Activated CD4-positive, alpha-beta T cell treated with anti-CD3 and anti-CD28 coated beads, Interleukin-2, amount 50 U/mL, for 4 hours (primary cell): ENCODE data around the gene CCDC70.

Experiments
- DNase-seq, 2 experiments: peaks; one replicate each; pipeline ENCODE4 v3.0.0-alpha.2; 2020

Gene CCDC70

DNA sequence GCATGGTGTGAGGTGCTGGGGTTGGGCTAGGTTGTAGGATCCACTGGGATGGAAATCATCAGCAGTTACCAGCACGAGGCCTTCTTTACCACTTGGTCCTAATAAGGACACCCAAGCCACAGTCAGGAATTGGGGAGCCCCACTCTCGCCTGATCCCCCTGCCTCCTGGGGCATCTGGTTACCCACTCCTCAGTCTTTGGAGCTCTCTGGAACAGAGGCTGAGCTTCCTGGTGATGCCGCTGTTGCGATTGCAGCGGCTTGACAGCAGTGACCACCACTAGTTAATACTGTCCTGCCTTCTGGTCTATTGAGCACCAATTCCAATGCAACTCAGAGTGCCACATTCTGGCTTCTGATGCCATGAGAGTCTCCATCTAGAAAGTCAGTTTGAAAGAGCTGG lies 30.2 kb upstream of the CCDC70 start:
- no peak for DNase-seq

DNA sequence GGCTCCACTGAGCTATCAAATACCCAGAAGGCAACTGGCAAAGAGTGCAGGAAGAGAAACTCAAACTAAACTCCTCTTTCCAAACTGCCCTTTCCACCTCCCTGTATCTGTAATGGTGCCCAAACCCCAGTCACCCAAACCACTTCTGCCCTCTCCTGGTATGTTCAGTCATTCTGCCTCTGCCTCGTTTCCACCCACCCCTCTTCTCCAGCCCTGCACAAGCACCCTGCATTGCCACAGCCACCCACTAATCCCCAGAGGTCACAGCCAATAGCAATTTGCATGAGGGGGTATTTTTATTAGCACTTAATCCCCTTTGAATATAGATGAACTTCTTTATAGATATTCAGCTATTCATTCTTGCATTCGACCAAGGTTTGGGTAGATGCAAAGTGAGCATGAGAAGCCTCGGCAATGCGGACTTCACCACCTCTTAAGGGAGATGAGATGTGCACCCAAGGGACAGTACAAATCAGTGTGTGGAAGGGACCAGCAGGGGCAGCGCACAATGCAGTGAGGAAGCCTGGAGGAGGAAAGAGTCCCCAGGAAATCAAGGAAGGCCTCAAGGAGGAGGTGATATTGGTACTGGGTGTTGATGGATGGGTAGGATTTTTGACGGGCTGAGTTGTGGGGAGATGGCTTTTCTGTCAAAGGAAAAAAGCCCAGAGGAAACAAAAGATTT lies 29.2 kb upstream of the CCDC70 start:
- DNase-seq: peak; percentile 43 to 58

DNA sequence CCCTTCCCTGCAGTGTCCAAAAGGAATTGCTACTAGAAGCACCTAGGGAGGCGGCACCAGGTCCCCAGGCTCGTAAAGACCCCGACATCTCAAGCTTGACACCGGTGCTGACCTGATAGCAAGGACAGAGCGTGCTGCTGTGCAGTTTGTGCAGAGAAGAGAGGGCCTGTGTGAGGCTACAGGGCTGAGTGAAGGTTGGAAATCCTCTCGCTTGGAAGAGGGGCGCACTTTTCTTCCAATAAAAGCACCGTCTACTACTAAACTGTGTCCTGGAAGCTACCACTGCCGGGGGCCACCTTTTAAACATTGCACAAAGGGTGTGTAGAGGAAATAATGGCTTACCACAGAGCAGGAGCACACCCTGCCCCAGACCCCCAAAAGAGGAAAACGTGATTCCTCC lies 27.8 kb upstream of the CCDC70 start:
- DNase-seq: no peak

DNA sequence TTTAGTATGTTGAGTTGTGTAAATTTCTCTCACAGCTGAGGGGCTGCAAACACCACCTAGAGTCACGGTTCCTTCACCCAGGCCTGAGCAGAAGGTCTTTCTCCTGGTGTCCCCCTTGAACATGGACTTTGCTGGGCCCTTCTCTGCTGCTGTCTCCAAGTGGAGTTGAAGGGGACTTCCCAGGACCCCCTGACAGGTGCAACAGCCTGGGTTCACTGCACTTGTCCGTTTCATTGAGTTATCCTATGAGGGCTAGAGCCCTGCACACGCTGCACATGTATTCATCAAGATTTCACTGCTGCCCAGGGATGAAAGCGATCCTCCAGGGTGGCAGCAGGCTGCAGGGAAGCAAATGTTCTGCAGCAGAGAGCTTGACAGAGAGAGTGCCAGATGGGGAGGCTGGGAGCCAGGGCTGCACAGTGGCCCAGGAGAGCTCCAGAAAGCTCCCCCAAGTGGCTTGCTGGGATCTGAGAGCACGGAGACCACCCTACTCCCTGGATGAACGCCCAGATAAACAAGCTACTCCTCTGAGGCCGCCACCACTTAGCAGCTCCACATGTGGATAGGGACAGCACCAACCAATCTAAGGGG lies 27.1 kb upstream of the CCDC70 start:
- DNase-seq: no peak

DNA sequence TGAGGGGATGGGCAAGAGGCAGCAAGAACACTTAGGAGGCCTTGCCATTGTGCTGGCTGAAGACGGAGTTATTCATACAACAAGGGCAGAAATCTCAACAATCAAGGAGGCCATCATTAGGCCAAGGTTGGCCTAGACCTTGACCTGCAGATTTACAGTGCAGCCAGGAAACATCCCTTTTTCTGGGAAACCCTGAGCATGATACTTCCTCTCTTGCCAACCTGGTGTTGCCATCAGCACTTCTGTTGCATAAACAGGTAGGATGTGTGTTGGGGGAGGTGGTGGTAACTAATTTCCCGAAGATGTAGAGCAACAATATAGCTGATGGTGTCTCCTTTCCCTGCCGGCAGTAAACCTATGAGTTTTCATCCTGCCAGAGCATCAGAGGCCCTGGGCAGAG lies 24.8 kb upstream of the CCDC70 start:
- DNase-seq: no peak

DNA sequence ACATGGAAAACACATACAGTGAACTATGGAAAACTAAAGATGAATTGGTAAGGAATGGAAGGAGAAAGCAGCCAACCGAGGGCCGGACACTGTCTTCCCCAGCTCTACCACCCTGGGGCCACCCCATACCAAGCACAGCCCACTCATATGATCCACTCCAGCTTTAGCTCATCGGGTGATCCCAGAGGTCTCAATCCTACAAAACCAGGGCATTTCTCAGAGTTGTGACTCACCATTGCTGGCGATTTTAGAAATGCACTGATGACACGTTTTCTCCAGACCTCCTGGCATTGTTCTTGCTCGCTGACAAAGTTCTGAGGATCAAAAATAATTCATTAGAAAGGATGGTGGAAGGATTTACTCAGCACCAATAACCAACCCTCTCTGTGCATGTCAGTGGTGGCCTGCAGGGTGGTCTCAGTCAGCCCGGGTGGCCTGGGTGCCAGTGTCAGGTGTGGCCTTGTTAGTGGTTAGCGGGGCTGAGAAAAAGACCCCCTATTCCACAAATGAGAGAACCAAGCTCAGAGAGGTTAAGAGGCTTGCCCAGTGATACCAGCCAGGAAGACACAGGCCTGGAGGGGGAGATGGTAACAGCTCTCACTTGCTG lies 23.4 kb upstream of the CCDC70 start:
- no peak for DNase-seq

DNA sequence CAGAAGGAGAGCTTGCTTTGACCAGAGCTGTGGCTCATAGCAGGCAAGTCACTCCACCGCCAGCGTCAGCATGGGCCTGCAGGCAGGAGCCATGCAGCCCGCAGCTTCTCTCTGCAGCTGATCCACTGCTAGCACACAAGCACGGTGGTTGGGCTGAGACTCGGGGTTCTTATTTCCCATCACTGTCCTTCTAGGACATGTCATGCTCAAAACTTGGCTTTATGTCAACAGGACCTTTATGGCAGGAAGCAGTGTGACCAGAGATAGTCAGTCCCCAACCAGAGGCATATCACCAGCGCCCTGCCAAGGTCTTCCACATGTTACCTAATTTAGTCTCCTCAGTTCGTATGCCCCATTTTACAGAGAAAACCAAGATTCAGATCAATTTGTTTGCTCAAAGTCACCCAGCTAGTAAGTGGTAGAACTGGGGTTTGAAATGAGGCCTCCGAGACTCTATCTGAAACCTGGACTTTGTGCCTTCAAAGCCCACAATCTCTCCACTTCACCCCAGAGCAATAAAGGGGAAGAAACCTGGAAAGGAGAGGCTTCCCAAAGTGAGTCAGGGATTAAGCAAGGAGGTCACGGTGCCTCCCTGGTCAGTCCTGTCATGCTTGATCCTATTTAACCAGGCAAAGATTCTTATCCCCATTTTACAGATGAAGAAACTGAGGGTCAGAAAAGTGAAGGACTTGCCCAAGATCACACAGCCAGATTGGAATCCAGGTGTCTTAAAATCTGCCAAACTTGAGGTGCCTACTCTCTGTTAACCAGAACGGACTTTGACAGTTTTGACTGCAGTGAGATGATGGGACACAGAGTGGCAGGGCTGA lies 21.8 kb upstream of the CCDC70 start:
- no peak for DNase-seq

DNA sequence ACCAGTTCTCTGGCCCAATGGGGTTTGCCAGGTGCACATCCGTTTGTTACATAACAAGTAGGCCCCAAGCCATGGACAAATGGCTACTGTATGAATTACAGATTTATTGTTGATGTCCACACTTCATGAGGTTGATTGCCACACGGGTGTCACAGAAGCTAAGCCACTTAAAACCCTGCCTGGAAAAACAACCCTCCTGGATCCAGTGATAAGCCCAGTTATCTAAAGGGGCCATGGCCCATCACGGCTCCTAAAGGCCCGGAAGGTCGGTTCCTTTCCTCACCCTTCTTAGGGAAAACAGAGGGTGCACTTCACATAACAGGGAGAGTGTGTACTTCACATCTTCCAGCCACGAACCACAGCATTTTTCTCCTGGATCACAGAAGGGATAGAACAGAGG lies 20.9 kb upstream of the CCDC70 start:
- DNase-seq: no peak

DNA sequence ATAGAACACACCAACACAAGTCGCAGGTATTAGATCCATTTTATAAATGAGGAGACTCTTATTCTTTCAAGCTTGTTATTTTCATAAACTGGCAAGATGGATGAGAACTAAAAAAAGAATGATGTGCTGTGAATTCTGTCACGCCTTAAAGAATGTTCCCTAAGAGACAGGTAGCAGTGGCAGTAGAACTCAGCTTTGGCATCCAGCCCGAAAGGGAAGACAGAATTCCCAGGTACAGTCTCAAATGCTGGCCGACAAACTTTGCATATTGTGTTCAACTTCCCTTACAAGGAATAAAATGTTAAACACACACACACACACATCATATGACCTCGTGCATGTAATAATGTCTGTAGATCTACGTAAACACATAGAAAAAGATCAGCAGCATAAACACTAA lies 20.0 kb upstream of the CCDC70 start:
- DNase-seq: no peak

DNA sequence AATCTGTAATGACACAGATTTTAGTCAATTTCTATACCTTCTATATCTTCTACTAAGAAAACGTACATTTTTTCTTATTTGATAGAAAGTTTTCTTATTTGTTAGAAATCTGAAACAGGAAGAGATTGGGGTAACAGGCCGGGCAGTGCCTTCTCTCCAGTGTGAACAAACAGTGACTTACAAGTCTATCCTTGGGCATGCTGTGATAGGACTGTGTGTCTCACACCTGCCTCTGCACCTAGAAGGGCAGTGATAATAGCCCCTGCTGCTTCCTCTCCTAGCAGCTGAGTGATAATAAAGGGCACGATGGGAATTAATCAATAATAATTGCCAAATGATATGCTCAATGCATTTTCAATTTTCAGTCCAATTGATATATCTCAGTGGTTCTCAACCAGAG lies 18.2 kb upstream of the CCDC70 start:
- DNase-seq: no peak

DNA sequence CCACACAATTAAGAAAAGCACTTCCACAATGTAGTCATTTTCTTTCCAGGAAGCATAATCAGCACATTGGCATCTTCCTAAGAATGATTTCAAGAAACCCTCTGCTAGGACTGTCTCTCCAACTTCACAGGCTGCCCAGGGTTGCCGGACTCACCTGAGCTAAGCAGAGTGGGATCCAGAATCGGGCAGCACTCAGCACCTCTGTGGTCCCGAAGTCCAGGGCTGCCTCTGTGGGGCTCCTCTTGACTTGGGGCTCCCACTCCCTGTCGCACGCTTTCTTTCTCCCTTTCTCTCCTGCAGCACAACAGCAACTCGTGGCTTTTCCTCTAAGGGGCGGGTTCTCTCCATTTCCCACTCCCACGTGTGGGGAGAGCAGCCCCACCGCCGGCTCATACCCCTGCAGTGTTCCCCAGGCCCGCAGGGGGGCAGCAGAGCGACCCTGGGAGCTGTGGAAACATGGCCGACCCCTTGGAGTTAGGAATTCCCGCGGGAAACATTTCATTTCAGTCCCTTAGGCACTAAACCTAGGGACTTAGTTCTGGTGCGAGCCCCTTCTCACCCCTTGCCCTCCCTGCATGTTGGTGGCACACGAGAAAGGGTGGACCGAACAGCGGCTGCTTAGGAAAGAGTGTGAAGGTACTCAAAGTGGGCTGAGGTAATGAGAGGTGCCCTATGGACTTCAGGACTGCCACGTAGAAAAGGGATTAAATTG lies 16.8 kb upstream of the CCDC70 start, which contains the start of gene TMEM272:
Gene TMEM272, minus strand, starts transcription at position 316 of the 712 bp plus-strand sequence. CDS start 6,647 bp downstream, outside the sequence.
- DNase-seq: peak; percentile 47 to 51

DNA sequence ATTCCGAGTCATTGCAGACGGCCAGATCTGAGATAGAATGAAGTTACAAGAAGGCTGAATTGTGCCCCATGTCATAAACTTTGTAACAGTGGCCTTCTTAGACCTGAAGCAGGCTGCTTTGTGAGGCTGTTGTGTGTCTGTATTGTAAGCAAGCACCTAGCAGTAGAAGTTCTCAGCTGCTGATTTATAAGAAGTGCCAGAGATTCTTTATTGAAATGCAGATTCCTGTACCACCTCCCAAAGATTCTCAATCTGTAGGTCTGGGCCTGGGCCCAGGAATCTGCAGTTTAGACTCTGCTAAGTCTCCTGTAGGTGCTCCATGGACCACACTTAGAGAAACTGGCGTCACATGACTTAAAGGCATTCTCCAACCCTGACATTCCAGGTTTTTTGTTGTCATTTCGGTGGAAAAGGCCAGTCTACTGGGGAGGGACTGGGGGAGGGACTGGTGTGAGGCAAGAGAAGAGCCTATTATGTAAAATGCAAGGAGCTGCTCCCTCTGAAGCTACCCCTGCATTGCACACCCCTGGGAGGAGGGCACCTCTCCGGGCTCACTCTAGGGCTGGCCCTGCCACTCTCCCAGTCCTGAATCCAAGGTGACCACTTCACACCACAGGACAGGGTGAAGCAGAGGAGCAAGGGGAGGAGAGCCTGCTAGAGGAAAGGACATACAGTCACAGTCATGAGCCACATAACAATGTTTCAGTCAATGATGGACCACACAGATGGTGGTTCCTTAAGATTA lies 16.0 kb upstream of the CCDC70 start:
- no peak for DNase-seq

DNA sequence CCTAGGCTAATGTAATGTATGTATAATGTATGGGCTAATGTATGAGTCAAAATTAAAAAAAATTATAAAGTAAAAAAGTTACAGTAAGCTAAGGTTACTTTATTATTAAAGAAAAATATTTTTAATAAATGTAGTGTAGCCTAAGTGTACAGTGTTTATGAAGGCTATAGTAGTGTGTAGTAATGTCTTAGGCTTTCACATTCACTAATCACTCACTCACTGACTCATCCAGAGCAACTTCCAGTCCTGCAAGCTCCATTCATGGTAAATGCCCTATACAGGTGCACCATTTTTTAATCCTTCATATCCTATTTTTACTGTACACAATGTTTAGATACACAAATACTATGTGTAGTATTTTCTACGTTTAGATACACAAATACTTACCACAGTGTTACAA lies 15.0 kb upstream of the CCDC70 start:
- no peak for DNase-seq

DNA sequence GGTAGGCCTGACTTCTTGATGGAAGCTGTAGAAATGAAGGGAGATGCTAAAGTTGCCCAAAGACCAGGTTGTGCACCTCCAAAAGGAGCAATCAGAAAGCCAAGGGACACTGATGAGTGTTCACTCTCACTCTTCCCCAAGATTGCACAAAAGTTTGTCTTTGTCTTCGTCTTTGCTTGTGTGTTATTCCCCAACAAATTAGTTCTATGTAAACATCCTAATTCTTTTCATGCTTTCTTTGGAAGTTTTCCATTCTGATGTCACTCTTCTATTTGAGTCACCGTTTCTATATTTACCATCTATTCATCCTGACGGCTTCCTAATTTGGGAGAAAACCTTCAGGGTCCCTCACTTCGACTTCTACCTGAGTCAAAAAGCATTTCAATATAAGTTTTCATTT lies 13.1 kb upstream of the CCDC70 start:
- no peak for DNase-seq

DNA sequence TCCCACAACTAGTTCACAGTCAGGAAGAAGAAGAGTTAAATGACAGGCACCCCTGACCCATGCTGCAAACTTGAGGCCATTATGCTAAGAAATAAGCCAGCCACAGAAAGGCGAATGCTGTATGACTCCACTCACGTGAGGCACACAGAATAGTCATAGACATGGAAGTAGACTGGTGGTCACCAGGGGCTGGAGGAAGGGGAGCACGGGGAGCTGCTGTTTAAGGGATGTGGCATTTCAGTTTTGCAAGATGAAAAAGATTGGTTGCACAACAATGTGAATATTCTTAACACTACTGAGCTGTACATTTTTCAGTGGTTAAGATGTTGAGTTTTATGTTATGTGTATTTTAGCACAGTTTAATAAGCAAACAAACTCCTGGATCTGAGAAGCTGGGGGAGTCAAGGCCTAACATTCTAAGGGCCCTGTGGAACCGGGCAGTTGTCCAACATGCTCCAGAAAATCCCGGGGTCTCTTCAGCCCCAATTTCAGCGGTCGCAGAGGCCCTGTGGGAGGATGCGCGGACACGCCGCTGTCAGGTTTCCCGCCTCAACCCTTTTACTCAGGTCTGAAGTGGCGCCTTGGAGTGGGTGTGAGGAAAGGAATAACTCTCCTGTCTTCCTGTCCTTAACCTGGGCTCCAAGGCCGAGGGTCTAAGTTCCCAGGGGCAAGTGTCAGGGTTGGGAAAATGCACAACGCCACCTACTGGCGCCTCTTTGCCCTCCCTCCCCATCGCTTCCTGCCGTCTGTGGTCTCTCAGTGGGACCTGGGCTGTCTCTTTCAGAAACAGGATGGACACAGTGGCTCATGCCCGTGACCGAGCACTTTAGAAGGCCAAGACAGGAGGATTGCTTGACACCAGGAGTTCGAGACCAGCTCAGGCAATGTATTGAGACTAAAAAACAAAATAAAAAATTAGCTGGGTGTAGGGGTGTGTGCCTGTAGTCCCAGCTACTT lies 12.3 kb upstream of the CCDC70 start:
- peak; percentile 18 to 21 for DNase-seq

DNA sequence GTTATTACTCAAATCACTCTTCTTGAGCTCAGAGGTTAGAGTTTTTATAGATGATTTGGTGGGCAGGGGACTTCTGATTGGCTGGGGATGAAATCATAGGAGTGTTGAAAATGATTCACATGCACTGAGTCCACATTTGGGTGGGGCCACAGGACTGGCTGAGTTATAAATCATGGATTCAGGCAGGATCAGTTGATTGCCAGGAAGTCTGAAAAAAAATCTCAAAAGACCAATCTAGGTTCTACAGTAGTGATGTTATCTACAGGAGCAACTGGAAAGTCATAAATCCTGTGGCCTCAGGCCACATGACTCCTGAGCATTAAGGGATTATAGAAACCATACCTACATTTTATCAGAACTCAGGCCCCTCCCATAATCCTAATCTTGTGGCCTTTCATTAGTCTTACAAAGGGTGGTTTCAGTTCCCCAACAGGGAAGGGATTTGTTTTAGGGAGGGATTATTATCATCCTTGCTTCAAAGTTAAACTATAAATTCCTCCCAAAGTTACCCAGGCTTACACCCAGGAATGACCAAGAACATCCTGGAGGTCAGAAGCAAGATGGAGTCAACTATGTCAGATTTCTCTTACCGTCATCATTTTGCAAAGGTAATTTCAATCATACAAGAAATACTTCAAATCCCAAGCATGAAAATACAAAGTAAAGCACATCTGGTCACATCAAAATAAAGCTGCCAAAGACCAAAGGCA lies 5.6 kb upstream of the CCDC70 start:
- no peak for DNase-seq

DNA sequence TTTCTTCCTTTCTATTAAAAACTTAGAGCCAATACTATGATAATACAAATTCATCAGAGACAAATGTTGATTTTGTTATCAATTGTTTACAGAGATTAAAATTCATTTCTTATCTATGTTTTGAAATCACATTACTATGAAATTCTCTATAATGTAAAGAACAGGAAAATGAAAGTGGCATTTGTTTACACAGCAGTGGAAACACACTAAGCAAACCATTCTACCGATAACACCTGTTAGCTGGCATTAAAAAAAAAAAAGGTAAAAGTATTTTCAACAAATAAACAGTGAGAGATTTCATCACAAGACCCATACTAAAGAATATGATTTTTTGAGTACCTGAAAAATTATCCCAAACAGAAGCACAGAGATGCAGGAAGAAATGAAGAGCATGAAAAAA lies 4.8 kb upstream of the CCDC70 start:
- no peak for DNase-seq

DNA sequence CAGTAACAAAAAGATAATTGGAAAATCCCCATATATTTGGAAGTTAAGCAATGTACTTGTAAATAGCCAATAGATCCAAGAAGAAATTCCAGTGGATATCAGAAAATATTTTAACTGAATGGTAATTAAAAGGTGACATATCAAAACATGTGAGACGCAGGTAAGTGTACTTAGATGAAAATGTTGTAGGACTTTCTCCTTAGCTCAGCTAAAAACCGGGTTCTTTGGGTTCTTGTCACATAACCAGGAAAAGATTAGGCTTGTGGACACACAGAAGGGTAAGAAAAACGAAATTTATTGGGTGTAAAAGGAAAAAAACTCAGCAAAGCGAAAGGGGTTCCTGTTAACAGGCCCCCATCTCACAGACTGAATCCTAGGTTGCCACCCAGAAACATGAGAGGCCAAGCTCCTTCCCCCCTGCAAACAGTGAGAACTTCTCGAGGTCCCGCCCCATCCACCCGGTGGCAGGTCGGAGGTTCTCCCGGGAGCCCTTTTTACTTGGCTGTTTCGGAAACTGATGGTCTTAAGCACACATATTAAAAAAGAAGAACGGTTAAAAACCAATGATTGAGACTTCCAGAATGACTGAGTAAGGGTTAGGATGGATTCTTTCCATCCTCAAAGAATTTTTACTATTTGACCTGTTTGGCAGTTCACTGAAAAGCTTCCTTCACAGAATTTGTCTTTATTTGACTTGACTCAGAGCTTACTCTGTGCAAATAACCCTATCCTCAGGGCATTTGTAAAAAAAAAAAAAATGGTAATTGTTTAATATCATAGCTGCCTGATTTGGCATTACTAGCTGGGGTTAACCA lies 3.1 kb upstream of the CCDC70 start:
- no peak for DNase-seq

DNA sequence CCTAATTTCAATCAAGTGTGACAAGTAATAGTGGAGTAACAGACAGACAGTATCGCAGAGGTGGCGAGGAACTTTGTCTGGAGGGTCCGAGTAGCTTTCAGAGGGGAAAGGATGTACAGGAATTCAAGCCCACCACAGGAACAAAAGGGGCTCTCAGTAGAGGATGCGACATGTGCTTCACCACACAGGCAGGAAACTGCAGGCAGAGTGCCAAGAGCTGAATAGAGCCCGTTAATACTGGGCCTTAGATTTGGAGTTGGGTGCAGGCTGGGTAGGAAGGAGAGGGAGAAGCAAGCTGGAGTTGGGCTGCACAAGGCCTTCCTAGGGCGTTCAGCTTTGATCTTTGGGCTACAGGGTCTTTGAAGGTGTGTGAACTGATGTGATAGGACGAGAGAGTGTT lies 1.2 kb downstream of the CCDC70 start:
- no peak for DNase-seq
